Choroid plexus epithelial cell (primary cell): ENCODE data around the gene SLC44A4.
A peak's percentile ranks its signal among the peaks of the same experiment; 100 is the strongest.
"Not testable (repeated sequence)": the region's sequence is repeated elsewhere in the genome, so short reads cannot be mapped to it uniquely, and the experiment has no call there.

Experiments
- DNase-seq: peaks from one replicate; pipeline ENCODE4 v3.0.0-alpha.2; 2010; ENCODE audit warnings: low read depth
- H3K4me3 ChIP-seq: 2 replicates; pipeline ENCODE4 v1.5.1; 2011; ENCODE audit warnings: low read depth, mild to moderate bottlenecking, control low read depth, low read length, moderate library complexity
- TF ChIP-seq, protein P1 (sequence below): conservative IDR thresholded peaks from 2 replicates; pipeline ENCODE4 v1.5.1; 2011; ENCODE audit warnings: low read depth, mild to moderate bottlenecking, control low read depth, inconsistent platforms, low read length, moderate library complexity

The SLC44A4 gene

DNA sequence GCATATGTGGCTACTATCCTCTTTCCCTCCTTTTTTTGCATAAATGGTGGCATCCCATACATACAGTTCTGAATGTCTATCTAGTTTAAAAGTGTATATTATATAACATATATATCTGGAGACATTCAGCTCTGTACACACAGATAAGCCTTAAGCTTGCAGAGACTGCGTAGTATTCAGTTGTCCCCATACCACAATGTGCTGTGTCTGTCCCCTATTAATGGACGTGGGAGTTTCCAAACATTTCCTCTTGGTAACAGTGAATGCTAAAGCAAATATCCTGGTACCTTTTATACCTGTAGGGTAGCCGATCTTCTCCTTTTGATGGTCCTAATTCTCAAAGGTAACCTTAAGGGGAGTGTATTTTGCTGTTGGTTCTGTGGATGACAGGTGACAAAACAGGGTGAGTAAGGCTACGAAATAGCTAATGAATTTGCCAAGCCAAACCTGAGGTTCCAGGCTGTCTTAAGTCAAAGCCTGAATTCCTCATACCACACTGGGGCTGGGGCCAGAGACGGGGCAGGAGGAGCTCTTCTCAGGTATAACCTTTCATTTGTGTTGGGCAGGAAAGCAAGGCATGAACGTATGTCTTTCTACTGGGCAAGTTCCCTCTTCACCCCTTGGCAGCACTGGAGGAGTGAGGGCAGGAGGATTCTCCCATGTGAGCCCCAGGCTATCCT, 41.0 kb upstream of the SLC44A4 start:
- H3K4me3 ChIP-seq: no peak overlapping the region
- TF ChIP-seq, protein P1, sequence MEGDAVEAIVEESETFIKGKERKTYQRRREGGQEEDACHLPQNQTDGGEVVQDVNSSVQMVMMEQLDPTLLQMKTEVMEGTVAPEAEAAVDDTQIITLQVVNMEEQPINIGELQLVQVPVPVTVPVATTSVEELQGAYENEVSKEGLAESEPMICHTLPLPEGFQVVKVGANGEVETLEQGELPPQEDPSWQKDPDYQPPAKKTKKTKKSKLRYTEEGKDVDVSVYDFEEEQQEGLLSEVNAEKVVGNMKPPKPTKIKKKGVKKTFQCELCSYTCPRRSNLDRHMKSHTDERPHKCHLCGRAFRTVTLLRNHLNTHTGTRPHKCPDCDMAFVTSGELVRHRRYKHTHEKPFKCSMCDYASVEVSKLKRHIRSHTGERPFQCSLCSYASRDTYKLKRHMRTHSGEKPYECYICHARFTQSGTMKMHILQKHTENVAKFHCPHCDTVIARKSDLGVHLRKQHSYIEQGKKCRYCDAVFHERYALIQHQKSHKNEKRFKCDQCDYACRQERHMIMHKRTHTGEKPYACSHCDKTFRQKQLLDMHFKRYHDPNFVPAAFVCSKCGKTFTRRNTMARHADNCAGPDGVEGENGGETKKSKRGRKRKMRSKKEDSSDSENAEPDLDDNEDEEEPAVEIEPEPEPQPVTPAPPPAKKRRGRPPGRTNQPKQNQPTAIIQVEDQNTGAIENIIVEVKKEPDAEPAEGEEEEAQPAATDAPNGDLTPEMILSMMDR: no peak
- no peak for DNase-seq

DNA sequence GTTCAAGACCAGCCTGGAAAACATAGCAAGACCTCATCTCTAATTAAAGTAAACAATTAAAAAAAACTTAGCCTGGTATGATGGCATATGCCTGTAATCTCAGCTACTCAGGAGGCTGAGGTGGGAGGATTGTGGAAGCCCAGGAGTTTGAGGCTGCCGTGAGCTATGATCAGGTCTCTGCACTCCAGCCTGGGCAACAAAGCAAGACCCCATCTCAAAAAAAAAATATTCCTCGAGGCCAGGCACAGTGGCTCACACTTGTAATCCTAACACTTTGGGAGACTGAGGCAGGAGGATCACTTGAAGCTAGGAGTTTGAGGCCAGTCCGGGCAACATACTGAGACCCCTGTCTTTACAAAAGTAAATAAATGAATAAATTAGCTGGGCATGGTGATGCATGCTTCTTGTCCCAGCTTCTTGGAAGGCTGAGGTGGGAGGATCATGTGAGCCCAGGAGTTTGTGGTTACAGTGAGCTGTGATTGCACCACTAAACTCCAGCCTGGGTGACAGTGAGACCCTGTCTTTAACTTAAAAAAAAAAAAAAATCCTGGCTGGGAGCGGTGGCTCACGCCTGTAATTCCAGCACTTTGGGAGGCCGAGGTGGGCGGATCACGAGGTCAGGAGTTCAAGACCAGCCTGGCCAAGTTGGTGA, 39.4 kb upstream of the SLC44A4 start:
- TF ChIP-seq, protein P1: no peak
- H3K4me3 ChIP-seq: no peak overlapping the region
- no peak for DNase-seq

DNA sequence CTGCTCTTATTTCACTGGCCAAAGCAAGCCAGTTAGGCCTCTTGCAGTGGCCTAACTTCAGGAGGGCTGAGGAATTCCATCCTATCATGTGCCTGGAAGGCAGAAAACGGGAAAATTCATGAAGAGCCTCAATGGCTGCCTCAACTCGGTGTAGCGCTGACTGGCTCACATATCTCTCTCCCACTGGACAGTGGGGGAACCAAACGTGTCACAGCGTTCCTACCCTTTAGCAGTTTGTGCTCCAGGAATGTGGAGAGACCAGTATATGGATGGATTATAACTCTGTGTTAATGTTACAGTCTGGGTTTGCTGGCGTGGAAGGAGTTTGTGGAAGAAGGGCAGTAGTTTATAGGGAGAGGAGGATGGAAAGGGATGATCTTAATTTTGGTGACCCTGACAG, 37.0 kb upstream of the SLC44A4 start:
- DNase-seq: no peak
- H3K4me3 ChIP-seq: no peak overlapping the region
- TF ChIP-seq, protein P1: no peak

DNA sequence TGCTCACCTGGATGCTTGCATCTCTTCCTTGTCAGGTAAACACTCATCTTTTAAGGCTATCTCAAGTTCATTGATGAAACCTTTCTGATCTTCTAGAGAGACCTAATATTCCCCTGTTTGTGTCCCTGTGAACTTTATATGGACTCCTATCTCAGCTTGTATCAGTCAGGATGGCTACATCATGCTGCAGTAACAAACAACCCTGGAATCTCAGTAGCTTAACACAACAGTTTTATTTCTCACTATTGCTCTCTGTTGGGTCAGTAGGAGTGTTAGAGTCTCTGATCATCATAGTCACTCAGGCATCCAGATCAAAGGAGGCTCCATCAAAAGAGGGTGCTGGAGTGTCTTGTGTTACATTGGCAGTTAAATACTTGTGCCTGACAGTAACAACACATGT, 36.6 kb upstream of the SLC44A4 start:
- TF ChIP-seq, protein P1: no peak
- no peak for DNase-seq
- no peak overlapping the region for H3K4me3 ChIP-seq

DNA sequence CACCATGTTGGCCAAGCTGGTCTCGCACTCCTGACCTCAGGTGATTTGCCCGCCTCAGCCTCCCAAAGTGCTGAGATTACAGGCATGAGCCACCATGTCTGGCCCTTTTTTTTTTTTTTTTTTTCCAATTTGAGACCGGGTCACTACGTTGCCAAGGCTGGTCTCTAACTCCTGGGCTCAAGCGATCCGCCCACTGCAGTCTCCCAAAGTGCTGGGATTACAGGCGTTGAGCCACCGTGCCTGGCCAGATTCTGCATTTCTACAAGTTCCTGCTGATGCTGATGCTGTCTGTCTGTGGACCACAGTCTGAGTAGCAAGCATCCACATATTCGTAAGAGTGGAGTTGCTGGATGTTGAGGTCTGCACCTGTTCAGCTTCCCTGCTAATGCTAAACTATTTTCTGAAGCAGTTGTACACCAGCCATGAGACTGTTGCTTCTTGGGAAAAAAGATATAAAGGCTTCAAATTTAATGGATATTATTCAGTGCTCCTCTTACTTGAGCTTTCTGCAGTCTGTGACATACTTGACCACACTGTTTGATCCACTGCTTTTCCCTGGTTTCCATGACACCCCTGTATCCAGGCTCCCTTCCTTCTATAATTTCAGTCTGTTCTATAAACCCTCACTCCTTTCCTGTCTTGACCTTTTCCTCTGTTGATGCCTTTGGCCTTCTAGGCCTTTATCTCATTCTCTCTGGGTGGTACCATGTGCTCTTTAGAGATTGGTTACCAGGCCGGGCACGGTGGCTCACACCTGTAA, 33.2 kb upstream of the SLC44A4 start:
- TF ChIP-seq, protein P1: no peak

DNA sequence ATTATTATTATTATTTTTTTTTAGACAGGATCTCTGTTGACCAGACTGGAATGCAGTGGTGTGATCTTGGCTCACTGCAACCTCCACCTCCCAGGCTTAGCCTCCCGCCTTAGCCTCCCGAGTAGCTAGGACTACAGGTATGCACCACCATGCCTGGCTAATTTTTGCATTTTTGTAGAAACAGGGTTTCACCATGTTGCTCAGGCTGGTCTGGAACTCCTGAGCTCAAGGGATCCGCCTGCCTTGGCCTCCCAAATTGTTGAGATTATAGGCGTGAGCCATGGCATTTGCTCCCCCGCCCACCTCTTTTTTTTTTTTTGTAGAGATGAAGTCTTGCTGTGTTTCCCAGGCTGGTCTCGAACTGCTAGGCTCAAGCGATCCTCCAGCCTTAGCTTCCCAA, 30.5 kb upstream of the SLC44A4 start:
- not testable (repeated sequence) for DNase-seq, H3K4me3 ChIP-seq

More for the DNA sequence above, 33.2 kb upstream of the SLC44A4 start:
- no peak overlapping the region for H3K4me3 ChIP-seq
- DNase-seq: no peak

DNA sequence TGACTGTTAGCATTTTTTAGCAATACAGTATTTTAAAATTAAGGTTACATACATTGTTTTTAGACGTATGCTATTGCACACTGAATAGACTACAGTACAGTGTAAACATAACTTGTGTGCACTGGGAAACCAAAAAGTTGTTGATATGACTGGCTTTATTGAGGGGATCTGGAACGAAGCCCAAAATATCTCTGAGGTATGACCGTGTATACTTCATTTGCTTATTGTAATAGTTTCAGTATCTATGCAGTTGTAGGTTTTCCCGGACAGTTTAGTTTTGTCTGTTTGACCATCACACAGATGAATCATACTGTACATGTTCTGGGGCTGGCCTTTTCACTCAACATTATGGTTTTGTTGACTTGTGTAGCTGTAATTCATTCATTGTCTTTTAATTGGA, 30.0 kb upstream of the SLC44A4 start:
- H3K4me3 ChIP-seq: no peak overlapping the region
- TF ChIP-seq, protein P1: no peak
- peak; percentile 79 for DNase-seq

DNA sequence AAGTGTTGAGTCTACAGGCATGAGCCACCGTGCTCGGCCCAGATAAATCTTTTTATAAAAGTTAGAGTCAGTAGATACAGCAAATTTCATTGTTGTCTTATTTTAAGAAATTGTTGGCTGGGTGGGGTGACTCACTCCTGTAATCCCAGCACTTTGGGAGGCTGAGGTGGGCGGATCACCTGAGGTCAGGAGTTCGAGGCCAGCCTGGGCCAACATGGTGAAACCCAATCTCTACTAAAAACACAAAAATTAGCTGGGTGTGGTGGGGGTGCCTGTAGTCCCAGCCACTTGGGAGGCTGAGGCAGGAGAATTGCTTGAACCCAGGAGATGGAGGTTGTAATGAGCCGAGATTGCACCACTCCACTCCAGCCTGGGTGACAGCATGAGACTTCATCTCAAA, 29.5 kb upstream of the SLC44A4 start:
- not testable (repeated sequence) for DNase-seq, H3K4me3 ChIP-seq
